C4-2B (cell line): ENCODE data around the gene NUP205.
A peak's percentile ranks its signal among the peaks of the same experiment; 100 is the strongest.

Experiments
- ZFX ChIP-seq: fragments of 450-650 bp; IDR thresholded peaks from 2 replicates; pipeline ENCODE4 v1.6.1; 2017
- TF ChIP-seq, protein P1 (sequence below): fragments of 450-650 bp; conservative IDR thresholded peaks from 2 replicates; pipeline ENCODE4 v1.5.1; 2017; ENCODE audit warnings: mild to moderate bottlenecking

DNA sequence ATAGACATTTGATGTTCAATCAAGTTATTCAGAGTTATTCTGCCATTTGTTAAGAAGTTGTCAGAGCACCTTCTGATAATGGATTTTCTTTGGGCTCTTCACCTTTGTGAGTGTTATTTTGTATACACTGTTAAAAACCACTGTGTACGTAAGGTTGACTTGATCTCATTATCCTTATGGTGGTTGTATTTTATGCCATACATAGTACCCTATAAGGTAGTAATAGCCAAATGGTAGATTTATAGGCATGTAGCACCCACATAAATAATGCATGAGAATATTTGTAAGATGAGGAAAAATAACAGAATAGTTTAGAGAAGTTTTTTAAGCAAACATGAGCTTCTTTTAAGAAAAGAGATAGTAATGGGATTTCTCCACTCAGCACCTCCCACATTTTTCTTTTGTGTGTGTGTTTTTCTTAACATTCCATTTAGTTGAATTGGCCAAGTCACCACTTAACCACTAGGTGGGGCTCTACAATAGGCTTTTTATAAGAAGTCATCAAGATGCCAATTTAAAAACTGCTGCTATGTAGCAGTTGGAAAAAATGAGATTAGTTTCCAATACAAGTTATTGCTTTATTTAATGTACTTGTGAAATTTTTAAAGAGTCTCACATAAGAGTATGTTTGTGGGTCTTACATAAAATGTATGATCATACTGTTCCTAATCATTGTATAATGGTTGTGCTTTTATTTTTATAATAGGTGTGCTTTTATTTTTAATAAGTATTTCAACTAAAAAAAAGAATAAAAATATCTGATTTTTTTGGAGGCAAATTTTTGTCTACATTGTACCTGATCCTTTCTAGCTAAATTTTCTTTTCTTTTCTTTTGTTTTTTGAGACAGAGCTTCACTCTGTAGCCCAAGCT lies 63.5 kb downstream of the NUP205 start:
- TF ChIP-seq, protein P1, sequence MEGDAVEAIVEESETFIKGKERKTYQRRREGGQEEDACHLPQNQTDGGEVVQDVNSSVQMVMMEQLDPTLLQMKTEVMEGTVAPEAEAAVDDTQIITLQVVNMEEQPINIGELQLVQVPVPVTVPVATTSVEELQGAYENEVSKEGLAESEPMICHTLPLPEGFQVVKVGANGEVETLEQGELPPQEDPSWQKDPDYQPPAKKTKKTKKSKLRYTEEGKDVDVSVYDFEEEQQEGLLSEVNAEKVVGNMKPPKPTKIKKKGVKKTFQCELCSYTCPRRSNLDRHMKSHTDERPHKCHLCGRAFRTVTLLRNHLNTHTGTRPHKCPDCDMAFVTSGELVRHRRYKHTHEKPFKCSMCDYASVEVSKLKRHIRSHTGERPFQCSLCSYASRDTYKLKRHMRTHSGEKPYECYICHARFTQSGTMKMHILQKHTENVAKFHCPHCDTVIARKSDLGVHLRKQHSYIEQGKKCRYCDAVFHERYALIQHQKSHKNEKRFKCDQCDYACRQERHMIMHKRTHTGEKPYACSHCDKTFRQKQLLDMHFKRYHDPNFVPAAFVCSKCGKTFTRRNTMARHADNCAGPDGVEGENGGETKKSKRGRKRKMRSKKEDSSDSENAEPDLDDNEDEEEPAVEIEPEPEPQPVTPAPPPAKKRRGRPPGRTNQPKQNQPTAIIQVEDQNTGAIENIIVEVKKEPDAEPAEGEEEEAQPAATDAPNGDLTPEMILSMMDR, result peak; percentile 99
- no peak for TF ChIP-seq ZFX
